T-helper 1 cell (primary cell): Measurements from ENCODE around the gene MED17.

Experiments used
- DNase-seq, 5 donors: peaks; one replicate each; pipeline ENCODE4 v3.0.0-alpha.2; 2012 to 2020

The MED17 gene

DNA sequence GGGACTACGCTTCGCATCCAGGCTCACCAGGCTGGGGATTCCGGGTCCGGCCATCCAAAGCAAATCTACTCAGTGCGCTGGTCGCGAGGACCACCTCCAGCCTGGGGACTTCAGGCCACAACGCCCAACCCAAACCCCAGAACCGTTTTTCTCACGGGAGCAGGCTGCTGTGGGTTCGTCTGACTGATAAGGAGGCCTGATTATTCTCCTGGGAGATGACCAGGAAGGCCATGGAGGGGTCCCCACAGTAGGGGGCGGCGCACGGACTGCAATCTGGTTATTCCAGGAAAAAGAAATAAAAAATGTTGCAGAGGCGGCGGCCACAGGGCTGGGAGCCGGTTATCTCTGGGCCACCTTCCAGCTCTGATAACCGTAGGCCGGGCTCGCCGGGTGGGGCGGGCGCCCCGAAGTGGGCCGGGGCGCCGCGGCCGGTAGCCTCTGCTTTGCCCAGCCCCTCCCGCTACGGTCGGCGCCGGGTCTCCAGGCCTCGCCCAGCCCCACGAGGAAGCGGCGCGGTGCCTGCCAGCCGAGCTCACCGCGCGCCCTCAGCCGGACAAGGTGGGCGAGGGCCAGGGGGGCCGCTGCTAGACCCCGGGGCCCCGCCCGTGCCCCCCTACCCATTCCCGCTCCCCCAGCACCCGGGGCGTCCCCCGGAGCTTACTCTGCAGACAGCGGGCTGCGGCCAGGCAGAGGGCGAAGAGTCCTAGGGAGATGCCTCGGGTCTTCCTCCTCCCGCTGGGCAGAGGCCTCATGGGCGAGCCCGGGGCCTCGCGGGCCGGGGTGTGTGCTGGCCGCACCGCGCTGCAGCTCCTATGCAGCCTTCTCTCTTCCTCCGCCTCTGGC, 65.9 kb downstream of the MED17 start:
- no peak for DNase-seq

- DNase-seq: no peak
These were observed 66.5 kb downstream of the MED17 start, which contains the start of gene VSTM5 for GRCh38 chr11:93850594-93851018. TSS of gene VSTM5 (minus strand) at chr11:93850618. CDS start at chr11:93850502, 116 bp downstream.

DNA sequence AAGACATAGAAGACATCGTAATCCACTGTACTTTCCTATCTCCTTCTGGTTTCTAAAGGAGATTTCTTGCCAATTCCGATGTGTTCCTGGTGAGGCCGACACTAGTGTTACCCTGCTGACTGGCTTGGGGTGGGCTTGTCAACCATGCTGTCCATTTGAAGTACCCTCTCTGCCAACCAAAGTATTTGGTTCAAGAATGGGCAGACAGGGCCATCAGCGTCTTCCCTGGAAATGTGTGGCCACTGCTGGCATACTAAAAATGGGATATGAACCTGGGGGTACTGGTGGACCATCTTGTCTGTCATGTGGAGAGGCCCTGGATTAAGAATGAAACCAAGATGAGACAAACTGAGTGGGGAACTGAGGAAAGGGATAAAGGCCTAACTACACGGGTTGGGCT, 68.2 kb downstream of the MED17 start:
- DNase-seq: no peak

DNA sequence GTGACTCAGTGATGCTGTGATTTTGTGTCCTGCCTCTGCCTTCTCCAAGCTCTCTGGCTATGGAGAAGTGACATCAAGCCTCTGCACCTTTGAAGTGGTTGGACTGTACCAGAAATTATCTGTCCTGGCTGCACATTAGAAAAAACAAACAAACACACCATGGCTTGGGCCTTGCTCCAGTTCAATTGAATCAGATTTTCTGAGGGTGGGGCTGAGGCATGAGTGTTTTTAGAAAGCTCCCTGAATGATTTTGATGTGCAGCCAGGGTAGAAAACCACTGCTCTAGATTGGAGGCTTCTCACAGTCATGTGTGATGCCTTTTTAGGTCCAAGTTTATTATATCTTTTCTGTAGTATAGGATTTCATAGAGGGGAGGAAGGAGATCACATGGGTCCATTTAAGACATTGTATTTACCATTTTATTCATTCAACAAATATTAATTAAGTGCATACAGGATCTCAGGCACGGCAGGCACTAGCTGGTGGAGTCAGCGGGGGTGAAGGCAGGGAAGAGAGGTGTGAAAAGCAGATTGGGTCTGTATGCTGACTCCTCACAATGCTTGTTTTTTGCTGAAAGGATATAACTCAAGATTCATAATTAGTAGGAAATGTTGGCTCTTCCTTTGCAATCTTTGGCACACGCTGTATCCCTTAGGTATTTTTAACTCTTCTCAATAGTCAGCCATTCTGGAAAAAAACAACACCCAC, 73.5 kb downstream of the MED17 start:
- no peak for DNase-seq

GRCh38 chr11:93858121-93858775, 74.2 kb downstream of the MED17 start:
- DNase-seq: no peak

- no peak for DNase-seq
These were observed 77.7 kb downstream of the MED17 start for GRCh38 chr11:93861808-93862207.
